ENCODE measurements around the gene RRBP1. TPM values are rescaled to one million over a fixed set of nuclear protein-coding genes. Genes with fewer than 3 reads are reported as not detected.

Gene RRBP1
- total and polyA plus RNA-seq, 2 of the 4 experiments (the other 2 are of a cell fraction) = 90.2 to 136 TPM

DNA sequence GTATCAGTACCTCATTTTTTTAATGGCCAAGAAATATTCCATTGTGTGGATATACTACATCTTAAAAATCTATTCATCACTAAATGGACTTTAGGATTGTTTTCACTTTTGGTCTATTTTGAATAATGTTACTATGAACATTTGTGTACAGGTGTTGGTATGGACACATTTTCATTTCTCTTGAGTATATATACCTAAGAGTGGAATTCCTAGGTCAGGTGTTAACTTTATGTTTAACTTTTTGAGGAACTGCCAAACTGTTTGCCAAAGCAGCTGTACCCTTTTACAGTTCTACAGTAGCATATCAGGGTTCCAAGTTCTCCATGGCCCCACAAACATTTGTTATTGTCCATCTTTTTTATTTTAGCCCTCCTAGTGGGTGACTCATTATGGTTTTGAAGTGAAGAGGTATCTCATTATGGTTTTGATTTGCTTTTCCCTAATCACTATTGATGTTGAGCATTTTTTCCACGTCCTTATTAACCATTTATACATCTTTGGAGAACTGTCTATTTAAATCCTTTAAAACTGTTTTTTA, 84.0 kb downstream of the RRBP1 start:
- dilution Hi-C loops (cut with HindIII; ENCODE audit: low sequenced_read_pairs, unreplicated experiment) = no loop called here
- no peak overlapping the region for H3K18ac ChIP-seq (ENCODE audit: low read depth, low read length)

More for the DNA sequence above, 84.0 kb downstream of the RRBP1 start:
- H4K91ac ChIP-seq (ENCODE audit: insufficient read depth, low read depth, low read length) = no peak overlapping the region
- BruUV-seq (replicated peaks) = no TSS peak
- peaks cover 14% of the 10 kb centered on the region for H3K36me3 ChIP-seq (ENCODE audit: control insufficient read depth, insufficient read depth, low read length)
- no peak for DNase-seq
- no peak overlapping the region for H3K27ac ChIP-seq (ENCODE audit: insufficient read depth, low read length)
- no peak overlapping the region for H4K8ac ChIP-seq (ENCODE audit: low read depth in 2 of 2, low read length in 2 of 2)
- peaks cover 23% of the 10 kb centered on the region for H3K9me1 ChIP-seq (ENCODE audit: insufficient read depth, low read length)
- H3K4me1 ChIP-seq (ENCODE audit: control insufficient read depth, insufficient read depth, low read length) = peaks cover 12% of the 10 kb centered on the region
- WGBS, 2 experiments (ENCODE audit: extremely low coverage in 2 of 2, insufficient read length in 1 of 2) = no CpG with 5 or more reads among the region's 1 CpG
- H4K20me1 ChIP-seq (ENCODE audit: insufficient read depth, low read length) = peaks cover 88% of the 10 kb centered on the region
- ChIA-PET CTCF (no interaction called here), POLR2A (ENCODE audit: unreplicated experiment) (no interaction called here)
- in situ Hi-C loops (cut with MboI; ENCODE audit: low sequenced_read_pairs) (no loop called here), intact Hi-C loops (cut with micrococcal nuclease) (no loop called here)
- peak overlapping the region; percentile 3; the same call in 1 of the 2 replicates for H3K23ac ChIP-seq (ENCODE audit: low read depth, low read length)
- H2BK5ac ChIP-seq (ENCODE audit: low read depth, low read length, poor library complexity, severe bottlenecking) = no peak overlapping the region
- TF ChIP-seq CHD1 (IDR thresholded peaks at IDR 0.05; ENCODE audit: low read depth, low read length) (no peak), RCOR1 (IDR thresholded peaks at IDR 0.05; ENCODE audit: insufficient replicate concordance, low read length) (no peak), MAZ (IDR thresholded peaks at IDR 0.05; ENCODE audit: borderline replicate concordance, low read depth, low read length) (no peak), CTCF (conservative IDR thresholded peaks at IDR 0.05; ENCODE audit: low read depth, low read length) (no peak), BHLHE40 (IDR thresholded peaks at IDR 0.05; ENCODE audit: low read depth, low read length) (no peak), MXI1 (IDR thresholded peaks at IDR 0.05; ENCODE audit: borderline replicate concordance, low read depth, low read length) (no peak), RFX5 (IDR thresholded peaks at IDR 0.05; ENCODE audit: low read depth, low read length) (no peak), POLR2A (IDR thresholded peaks at IDR 0.05; ENCODE audit: low read depth, low read length) (no peak), RAD21 (IDR thresholded peaks at IDR 0.05; ENCODE audit: low read length) (no peak)
- TF ChIP-seq, protein P1, sequence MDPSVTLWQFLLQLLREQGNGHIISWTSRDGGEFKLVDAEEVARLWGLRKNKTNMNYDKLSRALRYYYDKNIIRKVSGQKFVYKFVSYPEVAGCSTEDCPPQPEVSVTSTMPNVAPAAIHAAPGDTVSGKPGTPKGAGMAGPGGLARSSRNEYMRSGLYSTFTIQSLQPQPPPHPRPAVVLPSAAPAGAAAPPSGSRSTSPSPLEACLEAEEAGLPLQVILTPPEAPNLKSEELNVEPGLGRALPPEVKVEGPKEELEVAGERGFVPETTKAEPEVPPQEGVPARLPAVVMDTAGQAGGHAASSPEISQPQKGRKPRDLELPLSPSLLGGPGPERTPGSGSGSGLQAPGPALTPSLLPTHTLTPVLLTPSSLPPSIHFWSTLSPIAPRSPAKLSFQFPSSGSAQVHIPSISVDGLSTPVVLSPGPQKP (IDR thresholded peaks at IDR 0.05; ENCODE audit: borderline replicate concordance, low read depth, low read length) = no peak
- no peaks in the 10 kb centered on the region for H3K27me3 ChIP-seq (ENCODE audit: control insufficient read depth, insufficient read depth, low read length)
- no peak overlapping the region for H3K56ac ChIP-seq (ENCODE audit: extremely low read depth, insufficient read depth, low read length)
- H3K4ac ChIP-seq (ENCODE audit: low read depth, low read length) = no peak overlapping the region
- no peak overlapping the region for H2AK9ac ChIP-seq (replicated peaks; ENCODE audit: low read depth, low read length, poor library complexity)
- no peak overlapping the region for H3K9ac ChIP-seq (ENCODE audit: low read depth, low read length)
- H2AK5ac ChIP-seq (ENCODE audit: low read depth, low read length) = no peak overlapping the region
- no peak overlapping the region for H2BK15ac ChIP-seq (ENCODE audit: low read depth, low read length)
- H4K5ac ChIP-seq (ENCODE audit: low read depth, low read length) = no peak overlapping the region
- H2BK20ac ChIP-seq (ENCODE audit: low read depth, low read length) = no peak overlapping the region
- H3K4me3 ChIP-seq (ENCODE audit: insufficient read depth, low read depth, low read length) = no peak overlapping the region
- H3K79me1 ChIP-seq (ENCODE audit: low read depth in 1 of 2, low read length in 2 of 2) = peaks cover 25 to 74% of the 10 kb centered on the region in 2 experiments
- H3K9me3 ChIP-seq (ENCODE audit: control insufficient read depth, insufficient read depth, low read length) = no peaks in the 10 kb centered on the region
- no peak overlapping the region for H2BK120ac ChIP-seq (ENCODE audit: low read depth, low read length)
- H2AFZ ChIP-seq (replicated peaks; ENCODE audit: low read length, poor library complexity) = no peak overlapping the region
- H3K14ac ChIP-seq (replicated peaks; ENCODE audit: low read depth, low read length) = no peak overlapping the region
- ATAC-seq (ENCODE audit: low read depth) = no peak
- H3K4me2 ChIP-seq (ENCODE audit: low read depth, low read length) = no peak overlapping the region
